ENCODE data around the gene AFF2. TPM values are rescaled to one million over a fixed set of nuclear protein-coding genes. Genes with fewer than 3 reads are reported as not detected.

The AFF2 gene
- total RNA-seq, 1 donor from 2014 or later, result 0.27 TPM

DNA sequence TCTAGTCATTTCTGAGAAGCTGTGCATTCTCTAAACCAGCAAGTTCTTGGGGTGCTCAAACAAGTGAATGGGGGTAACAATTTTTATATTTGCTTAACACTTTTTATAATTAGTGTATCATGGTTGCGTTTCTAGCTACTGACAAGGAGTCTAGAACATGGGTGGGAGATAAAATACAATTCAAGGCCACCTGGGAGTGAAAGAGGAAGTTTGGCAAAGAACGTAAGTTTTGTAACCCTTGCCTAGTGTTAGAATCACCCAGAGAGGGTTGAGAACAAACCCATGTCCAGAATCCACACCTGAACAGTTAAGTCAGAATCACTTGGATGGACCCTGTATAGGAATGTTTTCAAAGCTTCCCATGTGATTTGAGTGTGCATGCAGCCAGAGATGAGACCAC, 92.7 kb downstream of the AFF2 start:
- Histone ChIP-seq H3K9me3 (replicated peaks) (no peaks in the 10 kb centered on the region), H3K27ac (replicated peaks) (no peak overlapping the region), H3K36me3 (no peaks in the 10 kb centered on the region), H3K27me3 (ENCODE audit: low read depth) (no peaks in the 10 kb centered on the region), H3K4me1 (no peaks in the 10 kb centered on the region), H3K4me3 (no peak overlapping the region)
- intact Hi-C loops (cut with micrococcal nuclease), result no loop called here
- TF ChIP-seq, protein P1, sequence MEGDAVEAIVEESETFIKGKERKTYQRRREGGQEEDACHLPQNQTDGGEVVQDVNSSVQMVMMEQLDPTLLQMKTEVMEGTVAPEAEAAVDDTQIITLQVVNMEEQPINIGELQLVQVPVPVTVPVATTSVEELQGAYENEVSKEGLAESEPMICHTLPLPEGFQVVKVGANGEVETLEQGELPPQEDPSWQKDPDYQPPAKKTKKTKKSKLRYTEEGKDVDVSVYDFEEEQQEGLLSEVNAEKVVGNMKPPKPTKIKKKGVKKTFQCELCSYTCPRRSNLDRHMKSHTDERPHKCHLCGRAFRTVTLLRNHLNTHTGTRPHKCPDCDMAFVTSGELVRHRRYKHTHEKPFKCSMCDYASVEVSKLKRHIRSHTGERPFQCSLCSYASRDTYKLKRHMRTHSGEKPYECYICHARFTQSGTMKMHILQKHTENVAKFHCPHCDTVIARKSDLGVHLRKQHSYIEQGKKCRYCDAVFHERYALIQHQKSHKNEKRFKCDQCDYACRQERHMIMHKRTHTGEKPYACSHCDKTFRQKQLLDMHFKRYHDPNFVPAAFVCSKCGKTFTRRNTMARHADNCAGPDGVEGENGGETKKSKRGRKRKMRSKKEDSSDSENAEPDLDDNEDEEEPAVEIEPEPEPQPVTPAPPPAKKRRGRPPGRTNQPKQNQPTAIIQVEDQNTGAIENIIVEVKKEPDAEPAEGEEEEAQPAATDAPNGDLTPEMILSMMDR (IDR thresholded peaks at IDR 0.05; ENCODE audit: borderline replicate concordance), result no peak
- no peak for DNase-seq

- Histone ChIP-seq H3K27ac (replicated peaks) (no peak overlapping the region), H3K9me3 (replicated peaks) (no peaks in the 10 kb centered on the region), H3K4me3 (no peak overlapping the region), H3K36me3 (no peaks in the 10 kb centered on the region), H3K27me3 (ENCODE audit: low read depth) (no peaks in the 10 kb centered on the region), H3K4me1 (no peaks in the 10 kb centered on the region)
- no peak for DNase-seq
- TF ChIP-seq, protein P1 (IDR thresholded peaks at IDR 0.05; ENCODE audit: borderline replicate concordance), result no peak
- intact Hi-C loops (cut with micrococcal nuclease), result no loop called here
These were observed 93.6 kb downstream of the AFF2 start for GRCh38 chrX:148593987-148594386.

- intact Hi-C loops (cut with micrococcal nuclease), result no loop called here
- H3K27me3 ChIP-seq (ENCODE audit: low read depth), result no peaks in the 10 kb centered on the region
These were observed 99.0 kb downstream of the AFF2 start for GRCh38 chrX:148599404-148599803.

DNA sequence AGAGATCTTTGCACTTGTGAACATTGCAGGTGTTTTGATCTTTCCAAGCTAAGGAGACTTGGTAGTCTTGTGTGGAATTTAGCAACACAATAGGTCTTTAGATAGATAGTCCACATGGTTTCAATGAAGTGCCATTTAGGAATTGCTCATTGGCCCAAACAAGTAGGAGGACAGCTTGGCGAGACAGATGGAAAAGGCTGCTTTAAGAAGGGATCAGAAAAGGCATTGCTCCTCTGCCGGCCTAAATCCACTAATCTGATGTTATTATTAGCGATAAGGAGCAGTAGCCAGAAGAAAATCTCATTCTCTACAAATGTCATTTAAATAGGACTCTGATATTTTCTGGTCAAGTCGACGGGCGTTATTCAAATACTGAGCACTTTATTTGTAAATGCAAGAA, 99.7 kb downstream of the AFF2 start:
- no peak overlapping the region for H3K27ac ChIP-seq (replicated peaks)
- TF ChIP-seq, protein P1 (IDR thresholded peaks at IDR 0.05; ENCODE audit: borderline replicate concordance), result no peak
- H3K4me3 ChIP-seq, result no peak overlapping the region
- no peaks in the 10 kb centered on the region for H3K9me3 ChIP-seq (replicated peaks)
- intact Hi-C loops (cut with micrococcal nuclease), result no loop called here
- H3K4me1 ChIP-seq, result no peaks in the 10 kb centered on the region
- no peak for DNase-seq
- H3K36me3 ChIP-seq, result no peaks in the 10 kb centered on the region
- no peaks in the 10 kb centered on the region for H3K27me3 ChIP-seq (ENCODE audit: low read depth)

More at GRCh38 chrX:148599404-148599803, 99.0 kb downstream of the AFF2 start:
- DNase-seq, result no peak
- H3K27ac ChIP-seq (replicated peaks), result no peak overlapping the region
- no peaks in the 10 kb centered on the region for H3K4me1 ChIP-seq
- no peaks in the 10 kb centered on the region for H3K36me3 ChIP-seq
- TF ChIP-seq, protein P1 (IDR thresholded peaks at IDR 0.05; ENCODE audit: borderline replicate concordance), result no peak
- H3K9me3 ChIP-seq (replicated peaks), result no peaks in the 10 kb centered on the region
- no peak overlapping the region for H3K4me3 ChIP-seq

- Histone ChIP-seq H3K4me1 (no peaks in the 10 kb centered on the region), H3K9me3 (replicated peaks) (no peaks in the 10 kb centered on the region), H3K4me3 (no peak overlapping the region), H3K27me3 (ENCODE audit: low read depth) (no peaks in the 10 kb centered on the region), H3K36me3 (no peaks in the 10 kb centered on the region), H3K27ac (replicated peaks) (no peak overlapping the region)
- intact Hi-C loops (cut with micrococcal nuclease), result no loop called here
- TF ChIP-seq, protein P1 (IDR thresholded peaks at IDR 0.05; ENCODE audit: borderline replicate concordance), result no peak
- DNase-seq, result no peak
These were observed 100.2 kb downstream of the AFF2 start for GRCh38 chrX:148600581-148600980.

DNA sequence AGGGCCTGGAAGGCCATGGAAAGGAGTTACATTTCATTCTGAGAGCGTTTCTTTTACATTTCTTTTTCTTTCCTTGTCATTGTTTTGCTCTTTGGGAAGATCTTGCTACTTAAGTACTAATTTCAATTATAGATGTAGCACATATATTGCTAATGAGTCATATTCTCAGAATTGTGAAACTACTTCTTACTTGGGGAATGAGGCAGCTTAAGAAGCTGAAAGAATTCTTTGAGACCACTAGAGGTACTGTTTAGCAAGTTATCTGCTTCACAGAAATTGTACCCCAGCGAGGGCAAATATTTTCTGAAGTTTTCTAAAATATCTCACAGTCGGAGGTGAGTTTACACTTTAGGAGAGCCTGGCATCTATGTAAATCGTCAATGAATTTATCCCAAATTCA, 100.6 kb downstream of the AFF2 start:
- intact Hi-C loops (cut with micrococcal nuclease), result no loop called here
- H3K36me3 ChIP-seq, result no peaks in the 10 kb centered on the region
- H3K9me3 ChIP-seq (replicated peaks), result no peaks in the 10 kb centered on the region
- TF ChIP-seq, protein P1 (IDR thresholded peaks at IDR 0.05; ENCODE audit: borderline replicate concordance), result no peak
- DNase-seq, result no peak
- no peak overlapping the region for H3K27ac ChIP-seq (replicated peaks)
- no peaks in the 10 kb centered on the region for H3K4me1 ChIP-seq
- H3K27me3 ChIP-seq (ENCODE audit: low read depth), result no peaks in the 10 kb centered on the region
- H3K4me3 ChIP-seq, result no peak overlapping the region

All from left ventricle myocardium inferior (tissue), 1 donor.